ENCODE data around the gene HACD2.
"Not testable (repeated sequence)": the region's sequence is repeated elsewhere in the genome, so short reads cannot be mapped to it uniquely, and the experiment has no call there.

HACD2 gene

DNA sequence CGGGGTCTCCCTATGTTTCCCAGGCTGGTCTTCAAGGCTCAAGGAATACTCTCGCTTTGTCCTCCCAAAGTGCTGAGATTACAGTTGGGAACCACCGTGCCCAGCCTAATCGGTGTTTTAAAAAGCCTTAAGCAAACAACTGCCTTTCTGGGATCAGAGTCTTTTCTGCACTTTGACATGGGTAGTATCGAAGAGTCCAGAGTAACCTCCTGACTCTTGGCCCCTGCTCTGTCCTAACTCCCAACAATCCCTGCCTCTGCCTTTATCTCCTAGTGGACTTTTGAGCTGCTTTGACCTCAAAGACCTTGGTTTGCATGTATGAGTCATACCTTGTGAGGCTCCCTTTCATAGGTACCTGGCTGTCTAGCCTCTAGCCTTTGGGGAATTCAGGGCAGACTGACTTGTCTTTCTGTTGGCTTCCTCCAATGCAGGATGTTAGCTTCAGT, 21.0 kb upstream of the HACD2 start:
- peak; percentile 40 for DNase-seq (ENCODE audit: low spot score)
- in situ Hi-C loops (cut with MboI; ENCODE audit: low pct_unique_long_range_greater_than_20kb, low sequenced_read_pairs, unreplicated experiment): no loop called here
- TF ChIP-seq, protein P1, sequence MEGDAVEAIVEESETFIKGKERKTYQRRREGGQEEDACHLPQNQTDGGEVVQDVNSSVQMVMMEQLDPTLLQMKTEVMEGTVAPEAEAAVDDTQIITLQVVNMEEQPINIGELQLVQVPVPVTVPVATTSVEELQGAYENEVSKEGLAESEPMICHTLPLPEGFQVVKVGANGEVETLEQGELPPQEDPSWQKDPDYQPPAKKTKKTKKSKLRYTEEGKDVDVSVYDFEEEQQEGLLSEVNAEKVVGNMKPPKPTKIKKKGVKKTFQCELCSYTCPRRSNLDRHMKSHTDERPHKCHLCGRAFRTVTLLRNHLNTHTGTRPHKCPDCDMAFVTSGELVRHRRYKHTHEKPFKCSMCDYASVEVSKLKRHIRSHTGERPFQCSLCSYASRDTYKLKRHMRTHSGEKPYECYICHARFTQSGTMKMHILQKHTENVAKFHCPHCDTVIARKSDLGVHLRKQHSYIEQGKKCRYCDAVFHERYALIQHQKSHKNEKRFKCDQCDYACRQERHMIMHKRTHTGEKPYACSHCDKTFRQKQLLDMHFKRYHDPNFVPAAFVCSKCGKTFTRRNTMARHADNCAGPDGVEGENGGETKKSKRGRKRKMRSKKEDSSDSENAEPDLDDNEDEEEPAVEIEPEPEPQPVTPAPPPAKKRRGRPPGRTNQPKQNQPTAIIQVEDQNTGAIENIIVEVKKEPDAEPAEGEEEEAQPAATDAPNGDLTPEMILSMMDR (IDR thresholded peaks at IDR 0.05; ENCODE audit: extremely low read depth, insufficient read depth, missing control alignments): no peak

DNA sequence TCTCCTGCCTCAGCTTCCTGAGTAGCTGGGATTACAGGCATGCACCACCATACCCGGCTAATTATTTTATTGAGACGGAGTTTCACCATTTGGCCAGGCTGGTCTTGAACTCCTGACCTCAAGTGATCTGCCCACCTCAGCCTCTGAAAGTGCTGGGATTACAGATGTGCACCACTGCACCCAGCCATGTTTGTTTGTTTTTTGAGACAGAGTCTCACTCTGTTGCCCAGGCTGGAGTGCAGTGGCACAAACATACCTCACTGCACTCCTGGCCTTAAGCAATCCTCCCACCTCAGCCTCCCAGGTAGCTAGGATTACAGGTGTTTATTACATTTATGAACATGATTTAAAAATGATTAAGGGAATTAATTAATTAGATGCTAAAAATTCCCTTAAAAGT, 18.3 kb upstream of the HACD2 start:
- DNase-seq (ENCODE audit: low spot score); in situ Hi-C loops (cut with MboI; ENCODE audit: low pct_unique_long_range_greater_than_20kb, low sequenced_read_pairs, unreplicated experiment): not testable (repeated sequence)

DNA sequence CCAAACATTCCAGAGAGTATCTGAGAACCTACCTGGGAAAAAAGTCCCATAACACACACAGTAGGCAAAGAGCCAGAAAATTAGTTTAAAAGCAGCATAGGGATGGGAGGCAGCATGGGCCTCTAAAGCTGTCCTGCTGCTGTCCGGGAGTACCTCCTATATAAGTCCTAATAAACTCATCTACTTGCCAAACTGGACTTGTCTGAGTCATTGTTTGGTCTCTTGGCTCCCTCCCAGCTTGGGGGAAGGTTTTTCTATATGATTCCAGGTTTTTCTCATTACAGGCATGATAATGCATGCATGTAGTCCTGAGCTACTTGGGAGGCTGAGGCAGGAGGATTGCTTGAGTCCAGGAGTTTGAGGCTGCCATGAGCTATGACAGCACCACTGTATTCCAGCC, 17.5 kb upstream of the HACD2 start:
- in situ Hi-C loops (cut with MboI; ENCODE audit: low pct_unique_long_range_greater_than_20kb, low sequenced_read_pairs, unreplicated experiment): no loop called here
- TF ChIP-seq, protein P1 (IDR thresholded peaks at IDR 0.05; ENCODE audit: extremely low read depth, insufficient read depth, missing control alignments): no peak

DNA sequence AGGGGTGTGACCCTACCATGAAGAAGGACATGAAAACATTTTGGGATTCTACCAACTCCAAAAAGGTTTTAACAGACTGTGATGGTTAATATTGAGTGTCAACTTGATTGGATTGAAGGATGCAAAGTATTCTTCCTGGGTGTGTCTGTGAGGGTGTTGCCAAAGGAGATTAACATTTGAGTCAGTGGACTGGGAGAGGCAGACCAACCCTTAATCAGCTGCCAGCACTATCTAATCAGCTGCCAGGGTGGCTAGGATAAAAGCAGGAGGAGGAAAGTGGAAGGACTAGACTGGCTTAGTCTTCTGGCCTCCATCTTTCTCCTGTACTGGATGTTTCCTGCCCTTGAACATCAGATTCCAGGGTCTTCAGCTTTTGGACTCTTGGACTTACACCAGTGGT, 16.0 kb upstream of the HACD2 start:
- in situ Hi-C loops (cut with MboI; ENCODE audit: low pct_unique_long_range_greater_than_20kb, low sequenced_read_pairs, unreplicated experiment); DNase-seq (ENCODE audit: low spot score): not testable (repeated sequence)

More for the DNA sequence above, 17.5 kb upstream of the HACD2 start:
- no peak for DNase-seq (ENCODE audit: low spot score)

DNA sequence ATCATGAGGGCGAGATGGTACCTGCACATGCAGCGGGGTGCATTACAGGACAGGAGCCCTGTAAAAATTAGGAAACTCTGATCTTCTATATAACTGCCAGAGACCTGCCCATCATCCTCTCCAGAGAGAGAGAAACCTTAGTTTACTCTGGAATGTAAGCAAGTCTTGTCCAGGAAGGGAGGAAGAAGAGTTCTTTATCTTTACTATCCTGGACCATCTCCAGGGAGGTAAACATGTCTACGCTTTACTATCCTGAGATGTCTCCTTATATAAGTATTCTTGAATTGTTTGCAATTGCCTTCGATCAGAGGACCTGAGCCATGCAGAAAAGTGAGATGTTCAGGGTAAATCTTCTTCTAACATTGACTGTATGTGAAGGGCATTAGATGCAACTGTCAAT, 12.7 kb upstream of the HACD2 start:
- no peak for DNase-seq (ENCODE audit: low spot score)
- TF ChIP-seq, protein P1 (IDR thresholded peaks at IDR 0.05; ENCODE audit: extremely low read depth, insufficient read depth, missing control alignments): no peak
- in situ Hi-C loops (cut with MboI; ENCODE audit: low pct_unique_long_range_greater_than_20kb, low sequenced_read_pairs, unreplicated experiment): no loop called here

DNA sequence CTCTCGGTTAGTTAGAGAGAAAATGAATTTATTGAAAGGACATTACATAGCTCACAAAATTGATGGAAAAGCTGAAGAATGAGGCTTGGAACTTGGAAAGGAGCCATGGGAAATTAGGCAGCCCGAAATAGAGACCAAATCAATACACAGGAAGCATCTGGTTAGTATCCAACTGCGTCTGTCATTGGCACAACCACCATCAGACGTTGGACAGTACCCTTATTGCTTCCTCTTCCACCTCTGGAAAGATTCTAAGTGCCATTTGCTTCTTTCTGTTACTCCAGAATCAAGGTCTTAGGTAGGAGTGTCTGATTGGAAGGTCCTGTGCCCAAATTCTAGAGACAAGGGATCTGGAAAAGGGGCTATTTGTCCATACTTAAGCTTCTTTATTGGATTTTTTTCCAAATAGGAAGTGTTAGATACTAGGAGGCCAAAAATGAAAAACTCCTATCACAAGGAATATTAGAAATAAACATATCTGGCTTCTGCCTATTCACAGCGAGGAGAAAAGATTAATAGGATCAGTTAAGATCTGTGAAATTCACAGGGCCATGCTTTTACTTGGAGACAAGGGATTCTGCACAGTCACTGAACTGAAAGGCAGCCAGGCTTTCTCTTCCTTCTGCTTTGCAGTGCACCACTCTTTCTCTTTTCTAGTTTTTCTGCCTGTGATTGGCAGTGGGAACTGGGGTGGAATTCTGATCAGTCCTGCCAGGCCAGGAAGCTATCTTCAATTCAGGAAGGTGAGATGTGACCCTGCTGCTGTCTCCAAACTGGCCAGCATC, 10.7 kb upstream of the HACD2 start:
- TF ChIP-seq, protein P1 (IDR thresholded peaks at IDR 0.05; ENCODE audit: extremely low read depth, insufficient read depth, missing control alignments): no peak
- in situ Hi-C loops (cut with MboI; ENCODE audit: low pct_unique_long_range_greater_than_20kb, low sequenced_read_pairs, unreplicated experiment): no loop called here
- no peak for DNase-seq (ENCODE audit: low spot score)

DNA sequence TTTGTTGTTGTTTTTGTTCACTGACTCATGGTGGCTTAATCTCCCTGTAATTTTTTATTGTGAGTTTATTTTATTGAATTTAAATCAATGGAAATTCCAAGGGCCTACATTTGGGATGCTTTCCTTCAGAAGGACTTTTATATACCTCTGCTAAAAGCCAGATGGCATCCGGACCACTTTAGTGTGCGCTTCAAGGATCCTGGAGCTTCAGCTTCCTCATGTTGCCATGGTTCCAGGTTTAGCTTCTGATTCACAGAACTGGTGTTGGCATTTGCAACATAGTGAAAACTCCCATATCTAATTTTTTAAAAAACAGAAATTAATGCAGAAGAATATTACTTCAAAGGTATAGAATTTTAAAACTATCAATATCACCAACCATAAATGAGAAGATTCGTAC, 8.5 kb upstream of the HACD2 start:
- no peak for DNase-seq (ENCODE audit: low spot score)
- in situ Hi-C loops (cut with MboI; ENCODE audit: low pct_unique_long_range_greater_than_20kb, low sequenced_read_pairs, unreplicated experiment): no loop called here
- TF ChIP-seq, protein P1 (IDR thresholded peaks at IDR 0.05; ENCODE audit: extremely low read depth, insufficient read depth, missing control alignments): no peak

All from GM13977 (cell line).